ENCODE measurements around the gene TBCE.

TBCE gene

GRCh38 chr1:235430991-235431390 lies 63.8 kb downstream of the TBCE start:
- TF ChIP-seq CTCF (IDR thresholded peaks at IDR 0.05; ENCODE audit: low read depth, low read length, missing control alignments) = no peak
- no peak for DNase-seq (ENCODE audit: low read depth)
- no peak overlapping the region for H3K4me3 ChIP-seq (ENCODE audit: low read depth, low read length)

- H3K4me3 ChIP-seq (ENCODE audit: low read depth, low read length) = no peak overlapping the region
- DNase-seq (ENCODE audit: low read depth) = no peak
- no peak for TF ChIP-seq CTCF (IDR thresholded peaks at IDR 0.05; ENCODE audit: low read depth, low read length, missing control alignments)
These were observed 66.8 kb downstream of the TBCE start for GRCh38 chr1:235434001-235434400.

DNA sequence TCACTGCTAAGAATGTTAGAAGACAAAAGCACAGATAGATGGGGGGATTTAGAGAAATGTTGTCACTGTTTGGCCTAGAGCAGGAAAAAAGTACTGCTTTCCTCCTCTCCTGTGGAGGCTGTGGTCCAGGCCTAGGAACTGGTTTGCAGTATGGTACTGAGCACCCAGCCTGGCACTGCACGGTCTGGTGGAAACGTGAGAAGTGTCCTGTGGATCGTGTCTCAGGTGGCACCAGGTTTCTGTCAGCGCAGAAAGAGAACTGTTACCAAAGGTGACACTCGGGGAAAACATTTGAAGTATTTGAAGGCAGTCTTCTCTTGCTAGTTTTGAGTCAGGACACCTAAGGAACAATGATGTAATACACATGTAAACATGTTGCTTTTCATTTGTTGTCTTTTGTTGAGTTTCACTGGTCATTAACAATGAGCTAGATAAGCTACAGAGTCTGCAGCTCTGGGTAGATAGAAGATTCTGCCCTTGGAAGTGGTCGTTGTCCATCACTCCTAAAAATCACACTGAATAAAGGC lies 74.0 kb downstream of the TBCE start:
- no peak for TF ChIP-seq CTCF (IDR thresholded peaks at IDR 0.05; ENCODE audit: low read depth, low read length, missing control alignments)
- no peak overlapping the region for H3K4me3 ChIP-seq (ENCODE audit: low read depth, low read length)
- no peak for DNase-seq (ENCODE audit: low read depth)

DNA sequence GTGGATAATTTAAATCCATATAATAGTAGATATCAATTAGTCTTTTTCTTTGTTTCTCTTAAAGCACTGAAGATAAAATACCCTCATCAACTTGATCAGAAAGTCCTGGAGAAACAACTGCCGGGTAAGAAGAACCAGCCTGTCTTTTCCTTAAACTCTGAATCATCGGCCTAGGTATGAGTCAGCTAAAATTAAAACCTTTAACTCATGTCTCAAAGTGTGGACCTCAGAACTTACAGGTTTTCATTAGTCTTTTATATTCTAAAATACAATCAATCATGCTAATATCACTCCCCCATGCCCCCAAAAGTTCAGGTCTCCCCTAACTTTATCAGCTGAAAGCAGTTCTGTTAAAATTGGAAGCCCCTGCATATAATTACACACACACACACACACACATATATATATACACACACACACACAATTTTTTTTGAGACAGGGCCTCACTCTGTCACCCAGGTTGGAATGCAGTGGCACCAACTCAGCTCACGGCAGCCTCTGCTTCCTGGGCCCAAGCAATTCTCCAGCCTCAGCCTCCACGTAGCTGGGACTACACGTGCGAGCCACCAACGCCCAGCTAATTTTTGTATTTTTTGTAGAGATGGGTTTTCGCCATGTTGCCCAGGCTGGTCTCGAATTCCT lies 75.7 kb downstream of the TBCE start:
- no peak overlapping the region for H3K4me3 ChIP-seq (ENCODE audit: low read depth, low read length)
- no peak for TF ChIP-seq CTCF (IDR thresholded peaks at IDR 0.05; ENCODE audit: low read depth, low read length, missing control alignments)
- no peak for DNase-seq (ENCODE audit: low read depth)

DNA sequence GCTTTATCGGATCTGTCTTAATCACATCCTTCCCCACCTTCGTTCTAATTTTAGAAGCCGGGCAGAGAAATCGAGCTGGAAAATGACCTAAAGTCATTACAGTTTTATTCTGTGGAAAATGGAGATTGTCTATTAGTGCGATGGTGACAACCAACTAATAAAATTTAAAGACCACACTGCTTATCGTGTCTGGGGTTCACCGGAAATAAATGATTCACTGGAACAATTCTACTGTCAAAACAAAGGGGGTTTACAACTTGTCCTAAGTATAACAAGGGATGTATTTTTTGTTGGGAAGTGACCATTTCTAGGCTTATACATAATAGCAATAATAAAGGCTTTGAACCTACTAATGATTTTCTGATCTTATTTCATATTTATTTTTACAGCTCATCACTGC lies 81.4 kb downstream of the TBCE start:
- TF ChIP-seq CTCF (IDR thresholded peaks at IDR 0.05; ENCODE audit: low read depth, low read length, missing control alignments) = no peak
- no peak for DNase-seq (ENCODE audit: low read depth)
- H3K4me3 ChIP-seq (ENCODE audit: low read depth, low read length) = no peak overlapping the region

- no peak for TF ChIP-seq CTCF (IDR thresholded peaks at IDR 0.05; ENCODE audit: low read depth, low read length, missing control alignments)
- DNase-seq (ENCODE audit: low read depth) = no peak
- no peak overlapping the region for H3K4me3 ChIP-seq (ENCODE audit: low read depth, low read length)
These were observed 83.2 kb downstream of the TBCE start for GRCh38 chr1:235450433-235450832.

- no peak overlapping the region for H3K4me3 ChIP-seq (ENCODE audit: low read depth, low read length)
- DNase-seq (ENCODE audit: low read depth) = no peak
- no peak for TF ChIP-seq CTCF (IDR thresholded peaks at IDR 0.05; ENCODE audit: low read depth, low read length, missing control alignments)
These were observed 83.8 kb downstream of the TBCE start for GRCh38 chr1:235450886-235451483.
